ENCODE measurements around the gene MYOF. TPM values are rescaled to one million over a fixed set of nuclear protein-coding genes. Genes with fewer than 3 reads are reported as not detected.
A peak's percentile ranks its signal among the peaks of the same experiment; 100 is the strongest.
"Not testable (repeated sequence)": the region's sequence is repeated elsewhere in the genome, so short reads cannot be mapped to it uniquely, and the experiment has no call there.

Gene MYOF
- total RNA-seq, 1 donor from 2014 or later = 87.9 TPM

DNA sequence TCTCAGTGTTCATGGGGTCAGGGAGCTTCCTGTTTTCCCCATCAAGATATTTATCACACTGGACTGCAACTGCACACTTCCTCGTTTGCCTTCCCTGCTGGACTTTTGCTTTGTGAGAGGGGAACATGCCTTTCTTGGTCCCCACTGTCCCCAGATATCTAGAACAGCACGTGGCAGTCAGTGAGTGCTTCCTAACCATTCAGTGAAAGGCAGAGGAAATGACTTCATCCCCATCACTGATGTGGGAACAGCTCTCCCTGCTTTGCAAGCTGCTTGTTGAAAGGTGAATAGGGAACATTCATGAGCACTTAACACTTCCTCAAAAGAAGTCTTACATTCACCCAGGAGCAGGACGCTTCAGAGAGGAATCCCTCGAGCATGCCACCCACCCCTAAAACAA lies 135.4 kb downstream of the MYOF start:
- DNase-seq = no peak

DNA sequence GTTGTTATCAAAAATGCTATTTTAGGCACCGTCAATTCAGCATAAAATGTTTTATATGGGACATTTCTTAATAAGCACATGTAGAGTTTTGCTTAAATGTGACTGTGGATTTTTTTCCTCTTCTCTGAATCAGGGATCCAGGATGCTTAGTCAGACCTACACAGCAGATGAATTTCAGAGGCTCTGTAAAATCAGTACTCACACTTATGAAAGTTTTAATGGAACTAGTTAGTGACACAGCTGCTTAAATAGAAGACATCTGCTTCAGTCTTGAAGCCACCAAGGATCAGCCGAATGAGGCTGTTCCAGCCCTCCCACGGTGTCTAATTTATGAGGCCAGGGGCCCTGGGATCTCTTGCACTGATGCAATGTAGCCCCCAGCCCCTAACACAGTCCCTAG lies 136.0 kb downstream of the MYOF start:
- DNase-seq = no peak

DNA sequence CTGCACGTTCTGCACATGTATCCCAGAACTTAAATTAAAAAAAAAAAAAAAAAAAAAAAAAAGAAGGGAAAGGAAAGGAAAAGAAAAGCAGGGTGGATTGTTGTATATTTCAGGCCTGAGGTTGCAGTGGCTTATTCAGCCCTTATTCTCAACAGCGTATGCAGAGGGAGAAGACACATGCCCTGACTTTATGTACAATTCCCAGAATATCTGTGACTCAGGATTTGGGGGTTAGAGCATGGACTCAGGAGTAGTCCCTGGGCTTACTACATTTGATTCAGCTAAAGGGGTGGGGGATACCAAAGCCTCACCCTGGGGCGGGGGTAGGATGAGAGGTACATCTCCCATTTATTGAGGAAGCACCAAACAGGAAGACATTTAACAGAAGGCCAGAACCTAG lies 137.4 kb downstream of the MYOF start:
- DNase-seq = no peak

DNA sequence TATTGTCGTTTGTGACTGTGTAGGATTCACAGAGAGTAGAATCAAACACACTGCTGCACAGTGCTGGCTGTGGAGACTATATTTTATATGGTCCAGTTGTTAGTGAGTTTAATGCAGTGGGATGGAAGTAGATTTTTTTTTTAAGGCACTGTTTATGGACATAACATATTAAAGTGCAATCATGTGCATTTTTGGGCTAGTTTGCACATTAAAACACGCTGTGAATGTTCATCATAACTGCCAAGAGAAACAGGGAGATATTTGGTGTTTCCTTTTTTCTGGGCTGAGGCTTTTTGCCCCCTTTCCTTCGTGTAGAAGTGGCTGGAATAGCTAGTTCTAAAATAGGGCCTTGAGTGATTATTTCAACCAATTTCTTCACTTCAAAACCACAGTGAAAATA lies 139.2 kb downstream of the MYOF start:
- DNase-seq = no peak

DNA sequence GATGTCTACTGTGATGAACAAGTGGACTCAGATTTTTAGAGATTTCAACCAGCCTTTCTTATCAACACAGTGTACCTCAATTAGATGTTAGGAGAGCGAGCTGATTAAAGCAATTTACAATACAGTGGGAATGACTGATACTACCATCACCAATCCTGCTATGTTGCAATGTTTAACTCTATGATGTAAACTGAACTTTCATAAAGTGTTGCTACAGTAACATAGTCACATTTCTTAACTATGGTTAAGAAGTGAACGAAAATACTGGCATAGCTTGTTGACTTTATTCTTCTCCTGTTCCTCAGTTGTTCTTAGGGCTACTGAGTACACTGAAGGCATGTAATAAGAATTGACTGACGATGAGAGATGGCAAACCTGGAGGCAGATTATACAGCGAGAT lies 139.8 kb downstream of the MYOF start:
- DNase-seq = no peak

DNA sequence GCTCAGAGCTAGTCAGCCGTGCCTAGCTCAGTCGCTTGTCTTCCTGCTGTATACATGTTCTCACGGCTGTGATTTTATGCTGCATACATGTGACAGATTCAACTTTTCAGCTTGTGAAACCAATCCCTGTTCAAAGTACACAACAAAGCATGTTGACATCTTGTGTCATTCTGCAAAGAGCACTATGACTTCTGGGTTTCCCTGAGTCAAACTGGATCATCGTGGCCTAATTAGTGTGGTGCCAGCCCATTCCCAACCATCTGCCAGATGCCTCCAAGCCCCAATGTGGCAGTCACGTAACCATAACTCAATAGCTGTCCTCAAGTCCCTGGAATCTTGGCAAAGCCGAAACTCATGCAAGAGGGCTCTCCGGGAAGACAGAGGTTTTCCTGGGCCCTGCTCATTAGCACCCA lies 144.8 kb downstream of the MYOF start:
- no peak for DNase-seq

DNA sequence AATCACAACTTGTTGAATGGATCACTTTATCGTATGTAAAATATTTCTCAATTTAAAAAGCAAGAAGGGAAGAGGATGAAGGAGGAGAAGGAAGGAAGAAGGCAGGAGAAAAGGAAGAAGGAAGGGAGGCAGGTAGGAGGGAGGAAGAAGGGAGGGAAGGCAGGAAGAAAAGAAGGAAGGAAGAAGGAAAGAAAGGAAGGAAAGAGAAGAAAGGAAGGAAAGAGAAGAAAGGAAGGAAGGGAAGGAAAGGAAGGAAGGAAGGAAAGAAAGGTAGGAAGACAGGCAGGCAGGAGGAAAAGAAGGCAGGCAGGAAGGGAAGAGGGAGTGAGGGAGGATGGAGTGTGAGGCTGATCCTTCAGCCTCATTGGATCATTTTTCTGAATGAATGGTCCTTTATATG lies 145.5 kb downstream of the MYOF start:
- DNase-seq = no peak

DNA sequence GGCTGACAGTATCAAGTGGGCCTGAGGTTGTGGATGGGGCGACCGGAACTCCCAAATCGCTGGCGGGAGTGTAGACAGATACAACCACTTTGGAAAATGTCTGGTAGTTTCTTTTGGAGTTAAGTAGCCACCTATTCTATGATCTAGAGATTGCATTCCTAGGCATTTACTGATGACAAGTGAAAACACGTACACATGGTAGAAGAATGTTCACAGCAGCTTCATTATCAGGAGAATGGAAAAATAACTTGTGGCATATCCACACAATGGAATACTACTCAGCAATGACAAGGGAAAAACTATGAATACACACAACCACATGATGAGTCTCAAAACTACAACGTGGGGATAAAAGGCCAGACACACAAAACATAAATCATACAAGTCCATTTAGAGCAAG lies 146.0 kb downstream of the MYOF start:
- DNase-seq = no peak

DNA sequence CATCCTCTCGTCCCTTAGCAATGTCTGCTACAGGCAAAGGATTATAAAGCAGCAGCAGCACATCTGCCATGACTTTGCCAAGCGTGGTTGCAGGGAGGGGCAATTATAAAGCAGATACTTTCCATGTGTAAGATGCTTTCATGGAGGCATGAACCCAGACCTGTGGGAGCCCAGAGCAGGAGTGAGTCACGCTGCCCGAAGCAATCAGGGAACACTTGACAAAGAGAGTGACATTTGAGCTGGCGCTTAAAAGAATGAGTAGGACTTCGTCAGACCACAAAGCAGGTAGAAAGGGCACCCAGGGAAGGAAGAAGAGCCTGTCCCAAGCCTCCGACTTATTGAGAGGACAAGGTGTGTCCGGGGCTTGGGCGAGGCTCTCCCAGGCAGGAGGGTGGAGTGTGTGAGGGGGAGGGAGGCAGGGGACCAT lies 147.2 kb downstream of the MYOF start:
- DNase-seq = no peak

DNA sequence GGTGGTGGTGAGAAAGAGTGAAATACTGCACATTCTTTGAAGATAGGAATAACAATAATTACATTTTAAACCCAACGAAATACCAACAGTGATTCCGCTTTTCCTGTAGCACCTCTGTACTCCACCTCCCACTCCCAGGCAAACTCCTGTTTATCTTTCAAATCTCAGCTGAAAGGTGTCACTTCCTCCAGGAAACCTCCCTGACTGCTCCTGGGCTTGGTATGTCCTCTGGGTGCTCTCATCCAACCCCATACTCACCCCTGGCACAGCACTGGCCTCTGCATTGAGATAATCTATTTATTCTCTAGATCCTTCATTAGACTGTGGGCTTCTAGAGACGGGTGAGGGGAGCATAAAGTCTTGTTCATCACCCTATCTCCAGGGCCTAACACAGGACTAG lies 148.0 kb downstream of the MYOF start:
- no peak for DNase-seq

DNA sequence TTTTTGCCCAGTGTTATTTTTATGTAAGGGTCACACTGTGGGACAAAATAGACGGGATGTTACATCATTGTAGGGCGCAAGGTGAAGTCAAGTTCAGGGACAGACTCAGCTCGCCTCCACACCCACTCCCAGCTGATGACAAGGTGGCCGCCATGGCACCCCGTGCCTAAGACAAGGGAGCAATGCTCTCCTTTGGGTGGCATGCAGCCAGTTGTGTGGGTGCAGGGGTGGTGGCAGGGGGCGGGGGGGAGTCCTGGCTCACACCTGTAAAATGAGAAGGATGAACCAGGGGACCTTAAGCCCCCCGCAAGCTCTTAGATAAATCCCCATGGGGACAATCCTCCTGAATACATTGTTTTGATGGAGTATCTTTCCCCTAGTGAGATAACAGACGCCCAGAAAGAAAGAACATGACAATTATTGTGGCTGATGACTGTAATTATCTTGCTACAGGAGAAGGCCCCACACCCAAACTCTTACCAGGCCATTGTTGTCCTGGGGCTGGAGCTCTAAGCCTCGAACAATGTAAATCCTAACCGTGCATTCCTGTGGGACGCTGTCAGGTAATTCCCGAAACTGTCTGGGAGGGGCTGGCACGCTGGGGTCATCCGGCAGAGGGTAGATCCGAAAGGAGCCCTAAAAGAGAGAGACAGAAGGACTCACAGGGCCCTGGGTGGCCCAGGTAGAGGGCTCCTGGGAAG lies 148.7 kb downstream of the MYOF start:
- DNase-seq = no peak

DNA sequence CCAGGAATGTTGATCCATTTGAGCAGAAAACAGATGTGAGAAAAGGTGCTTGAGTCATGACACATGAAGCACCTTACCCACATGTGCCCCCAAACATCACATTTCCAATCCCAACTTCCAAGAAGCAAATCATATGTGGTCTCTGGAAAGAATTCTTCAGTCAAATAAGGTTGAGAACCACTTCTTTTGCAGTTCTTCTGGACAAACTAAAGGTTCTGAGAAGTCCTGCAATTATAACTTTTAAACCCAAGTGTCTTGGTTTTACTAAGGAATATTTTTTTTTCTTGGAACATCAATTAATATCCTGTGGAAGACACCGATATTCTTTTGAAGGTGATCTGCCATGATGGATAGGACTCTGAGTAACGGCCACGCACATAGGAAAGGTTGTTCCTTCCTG lies 151.3 kb downstream of the MYOF start:
- no peak for DNase-seq

DNA sequence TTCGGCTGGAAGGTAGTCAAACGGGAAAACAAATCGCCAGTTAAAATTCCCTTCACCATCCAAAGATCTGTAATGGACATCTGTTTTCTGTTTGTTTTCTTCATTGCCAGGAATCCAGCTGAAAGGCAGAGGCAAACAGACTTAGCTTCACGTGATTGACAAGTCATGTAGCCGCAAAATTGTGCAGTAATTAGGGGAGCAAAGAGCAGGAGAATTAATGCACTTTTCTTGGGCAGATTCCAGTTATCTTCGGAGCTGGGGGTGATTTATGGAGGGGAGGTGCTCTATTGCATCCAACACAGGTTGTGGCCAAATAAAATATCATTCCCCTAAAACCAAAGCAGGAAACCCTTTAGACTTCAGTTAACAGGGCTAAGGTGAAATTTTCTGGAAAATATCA lies 162.2 kb downstream of the MYOF start:
- peak; percentile 43 for DNase-seq

DNA sequence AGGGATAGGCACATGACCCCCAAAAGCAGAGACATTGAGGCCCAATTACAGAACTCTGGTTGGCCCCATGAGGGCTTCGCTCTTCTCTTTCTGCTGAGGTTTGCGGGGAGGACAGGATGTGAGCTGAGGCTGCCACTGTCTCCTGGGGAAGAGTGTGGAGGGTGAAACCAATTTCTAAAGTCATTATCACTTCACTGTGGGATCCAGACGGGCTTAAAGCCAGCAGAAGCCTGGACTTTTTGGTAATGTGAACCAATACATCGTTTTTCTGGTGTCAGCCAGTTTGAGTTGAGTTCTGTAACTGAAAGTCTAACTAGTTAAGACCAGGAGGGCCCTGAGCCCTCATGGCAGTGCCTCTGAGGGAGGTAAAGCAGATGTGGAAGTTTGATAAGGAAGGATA lies 163.0 kb downstream of the MYOF start:
- DNase-seq = no peak

DNA sequence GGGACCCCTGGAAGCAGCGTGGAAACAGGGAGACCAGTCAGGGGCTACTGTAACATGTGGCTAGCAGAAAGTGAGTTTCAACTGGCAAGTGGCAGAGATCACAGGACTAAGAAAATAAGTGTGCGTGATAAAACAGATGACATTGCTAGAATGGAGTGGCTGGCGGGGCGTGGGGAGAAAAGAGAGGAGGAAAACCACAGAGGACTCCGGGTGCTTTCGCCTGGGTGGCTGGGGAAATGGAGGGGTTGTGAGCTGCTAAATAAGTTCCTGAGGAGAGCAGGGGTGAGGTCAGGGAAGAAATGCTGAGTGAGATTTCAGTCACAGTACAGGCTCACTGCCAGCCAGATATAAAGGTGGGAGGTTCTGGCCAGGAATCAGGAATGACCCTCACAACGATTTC lies 166.9 kb downstream of the MYOF start:
- no peak for DNase-seq

DNA sequence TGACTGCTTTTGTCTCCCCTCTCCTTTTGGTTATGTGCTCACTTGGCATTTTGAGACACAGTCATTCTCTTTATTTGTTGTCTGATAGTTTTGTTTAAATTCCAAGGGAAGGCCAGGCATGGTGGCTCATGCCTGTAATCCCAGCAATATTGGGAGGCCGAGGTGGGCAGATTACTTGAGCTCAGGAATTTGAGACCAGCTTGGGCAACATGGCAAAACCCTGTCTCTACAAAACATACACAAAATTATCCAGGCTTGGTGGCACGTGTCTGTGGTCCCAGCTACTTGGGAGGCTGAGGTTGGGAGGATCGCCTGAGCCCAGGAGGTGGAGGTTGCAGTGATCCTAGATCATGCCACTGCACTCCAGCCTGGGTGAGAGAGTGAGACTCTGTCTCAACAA lies 167.5 kb downstream of the MYOF start:
- DNase-seq = not testable (repeated sequence)

DNA sequence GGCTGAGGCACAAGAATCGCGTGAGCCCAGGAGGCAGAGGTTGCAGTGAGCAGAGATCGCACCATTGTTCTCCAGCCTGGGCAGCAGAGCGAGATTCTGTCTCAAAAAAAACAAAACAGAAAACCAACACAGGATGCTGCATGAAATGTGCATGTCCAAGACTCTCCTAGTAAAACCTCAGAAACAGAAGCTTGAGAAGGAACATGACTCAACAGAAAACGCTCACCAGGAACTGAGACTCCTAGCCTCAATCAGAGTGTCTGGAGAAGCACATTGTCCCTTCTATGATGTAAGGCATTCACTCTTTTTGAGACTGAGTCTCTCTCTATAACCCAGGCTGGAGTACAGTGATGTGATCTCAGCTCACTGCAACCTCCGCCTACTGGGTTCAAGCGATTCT lies 168.3 kb downstream of the MYOF start:
- DNase-seq = no peak

DNA sequence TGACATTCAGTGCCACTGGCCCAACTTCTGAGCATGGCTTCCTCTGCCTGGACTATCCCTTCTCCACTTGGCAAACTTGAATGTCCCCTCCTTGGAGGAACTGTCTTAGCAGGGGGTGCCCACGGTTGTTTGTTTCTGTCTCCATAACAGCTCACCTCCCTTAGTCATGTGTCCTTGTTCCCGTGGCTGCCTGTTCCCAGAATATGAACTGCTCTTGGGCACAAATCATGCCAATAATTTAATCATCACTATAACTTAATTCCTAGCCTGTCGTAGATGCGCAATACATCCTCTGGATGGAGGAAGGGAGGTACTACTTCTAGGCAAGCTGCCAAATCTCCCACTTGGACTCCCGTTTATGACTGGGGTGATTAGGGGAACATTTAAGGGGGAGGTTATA lies 173.1 kb downstream of the MYOF start:
- DNase-seq = no peak

DNA sequence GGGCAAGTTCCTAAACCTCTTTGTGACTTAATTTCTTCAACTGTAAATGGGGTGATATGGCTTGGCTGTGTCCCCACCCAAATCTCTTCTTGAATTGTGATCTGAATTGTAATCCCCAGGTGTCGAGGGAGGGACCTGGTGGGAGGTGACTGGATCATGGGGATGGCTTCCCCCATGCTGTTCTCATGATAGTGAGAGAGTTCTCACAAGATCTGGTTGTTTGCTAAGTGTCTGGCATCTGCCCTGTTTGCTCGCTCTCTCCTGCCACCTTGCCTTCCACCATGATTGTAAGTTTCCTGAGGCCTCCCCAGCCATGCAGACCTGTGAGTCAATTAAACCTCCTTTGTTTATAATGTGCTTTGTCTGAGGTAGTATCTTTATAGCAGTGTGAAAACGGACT lies 177.0 kb downstream of the MYOF start:
- no peak for DNase-seq

DNA sequence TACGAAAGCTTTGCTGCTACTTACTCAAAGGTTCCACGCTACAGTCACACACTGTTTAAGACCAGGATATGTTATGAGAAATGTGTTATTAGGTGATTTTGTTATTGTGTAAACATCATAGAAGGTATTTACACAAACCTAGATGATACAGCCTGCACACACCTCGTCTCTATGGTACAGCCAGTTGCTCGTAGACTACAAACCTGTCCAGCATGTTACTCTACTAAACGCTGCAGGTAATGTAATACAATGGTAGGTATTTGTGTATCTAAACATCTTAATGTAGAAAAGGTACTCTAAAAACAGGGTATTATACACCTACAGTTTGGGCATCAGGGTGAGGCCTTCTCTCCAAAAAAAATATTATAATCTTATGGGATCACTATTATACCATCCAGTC lies 181.2 kb downstream of the MYOF start:
- no peak for DNase-seq

DNA sequence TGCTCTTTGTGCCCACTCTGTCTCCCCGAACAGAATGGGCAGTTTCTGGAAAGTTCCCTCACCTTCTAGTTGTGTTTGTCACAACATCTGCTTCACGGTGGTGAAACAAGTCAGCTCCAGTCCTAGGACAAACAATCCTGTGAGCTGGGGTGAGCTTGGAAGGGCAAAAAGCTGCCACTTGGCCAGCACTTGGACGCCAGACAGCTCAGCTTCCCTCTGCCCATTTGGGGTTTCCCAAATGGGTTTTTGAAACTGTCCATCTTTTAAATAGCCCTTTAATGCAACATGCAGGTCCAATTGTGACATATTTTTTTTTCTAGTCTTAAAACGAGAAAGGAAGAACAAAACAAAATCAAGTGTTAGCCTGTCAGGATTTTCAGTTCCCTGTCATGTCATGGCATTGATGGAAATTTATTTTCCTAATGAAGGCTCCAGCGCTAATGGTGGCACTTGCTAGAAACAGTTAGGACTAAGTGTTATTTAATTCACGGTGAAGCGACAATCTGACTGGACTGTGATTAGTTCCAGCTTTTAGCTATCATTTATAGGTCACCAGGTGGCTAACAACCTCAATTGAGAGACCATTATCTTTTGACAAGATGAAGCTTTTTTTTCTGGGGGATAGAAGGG lies 181.7 kb downstream of the MYOF start:
- DNase-seq = no peak

DNA sequence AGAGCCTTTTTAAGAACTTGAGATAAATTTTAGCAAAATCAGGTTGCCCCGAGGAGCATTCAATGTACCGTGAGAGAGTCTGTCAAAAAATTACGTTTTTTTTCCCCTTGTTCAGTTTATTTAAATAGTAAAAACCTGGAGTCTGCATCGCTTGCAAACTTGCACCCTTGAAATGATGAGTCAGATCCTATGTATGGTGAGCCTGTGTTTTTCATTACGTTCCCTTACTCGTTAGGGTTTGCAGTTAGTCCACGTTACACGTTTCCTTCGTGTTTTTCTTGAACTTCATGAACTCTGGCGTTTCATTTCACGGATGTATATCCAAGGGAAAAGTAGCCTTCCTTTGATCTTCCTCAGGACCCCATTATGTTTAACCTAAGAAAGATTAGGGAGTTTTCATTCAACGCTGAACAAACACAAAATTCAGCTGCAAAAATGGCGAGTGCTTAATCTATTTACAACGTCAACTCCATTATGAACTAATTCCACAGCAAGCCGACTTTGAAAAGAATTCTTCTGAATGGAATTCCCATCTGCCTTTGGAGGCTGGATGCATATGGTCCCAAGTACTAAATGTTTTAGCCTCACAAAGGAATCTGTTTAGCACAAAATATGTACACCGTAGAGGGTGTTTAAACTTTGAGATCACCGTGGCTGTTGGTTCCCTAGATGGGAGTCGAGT lies 182.4 kb downstream of the MYOF start:
- DNase-seq = peak; percentile 30

DNA sequence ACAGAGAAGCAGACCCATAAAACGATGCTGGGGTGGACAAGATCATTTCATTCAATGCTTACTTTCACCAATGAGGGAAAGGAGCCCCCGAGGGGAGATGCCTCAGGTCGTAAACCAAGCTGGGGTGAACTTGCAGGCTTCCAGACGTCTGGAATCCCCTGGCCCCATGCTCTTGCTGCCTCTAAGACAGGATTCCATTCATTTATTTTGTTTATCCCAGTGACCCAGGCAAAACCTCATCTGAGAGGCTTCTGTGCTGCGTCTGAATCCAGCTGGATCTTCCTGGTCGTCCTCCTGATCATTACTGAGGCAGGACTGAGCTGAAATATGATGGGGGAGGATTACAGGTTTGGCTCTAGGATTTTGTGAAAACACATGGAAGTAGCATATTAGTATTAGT lies 182.9 kb downstream of the MYOF start:
- no peak for DNase-seq

DNA sequence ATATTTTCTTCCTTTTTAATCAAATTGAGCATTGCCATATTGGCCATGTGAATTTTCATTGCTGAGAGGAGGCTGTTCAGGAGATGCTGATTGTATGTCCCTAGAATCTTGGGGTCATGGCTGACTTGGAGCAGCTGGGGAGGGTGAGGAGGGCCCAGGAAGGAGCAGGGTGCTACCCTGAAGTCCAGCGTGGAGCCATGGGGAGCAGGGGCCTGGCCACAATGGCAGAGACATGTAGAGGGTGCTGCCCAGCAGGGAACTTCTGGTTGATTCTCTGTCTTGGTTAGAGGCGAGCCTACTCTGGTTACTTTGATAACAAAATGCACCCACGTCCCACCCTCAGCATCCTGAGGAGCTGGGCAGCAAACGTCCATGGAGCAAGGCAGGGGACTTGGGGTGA lies 186.0 kb downstream of the MYOF start:
- no peak for DNase-seq

All from tongue (tissue), 2 donors.